HEK293 (cell line): Measurements from ENCODE around the gene SMPX.

Source experiments
- CTCF ChIA-PET: fragments of 350-600 bp; formaldehyde crosslinking; extraction: SDS; loops from one replicate; lab custom pipeline; 2021; ENCODE audit warnings: antibody characterized with exemption; lab: Yijun Ruan, JAX
- POLR2A ChIA-PET: fragments of 300-600 bp; formaldehyde crosslinking; extraction: SDS; loops from one replicate; lab custom pipeline; 2020; ENCODE audit warnings: antibody characterized with exemption, inconsistent platforms; lab: Yijun Ruan, JAX
- H3K27ac ChIP-seq: fragments of 200-500 bp; sonication (Bioruptor generic); 2 replicates; pipeline ENCODE4 v1.5.1; 2014; ENCODE audit warnings: low read depth, low read length, control low read depth, inconsistent platforms; ENCODE audit errors: extremely low read depth
- H3K36me3 ChIP-seq, 2 experiments: fragments of 200-500 bp in 1 of 2; sonication (Bioruptor generic) in 1 of 2; 1 replicate in 1 of 2; 2 replicates in 1 of 2; pipeline ENCODE4 v1.5.1; 2014 to 2017; ENCODE audit warnings: inconsistent platforms in 2 of 2, low read length in 2 of 2; ENCODE audit not compliant: control insufficient read depth in 2 of 2, insufficient read depth in 1 of 2
- H3K4me1 ChIP-seq: fragments of 200-500 bp; sonication (Bioruptor generic); 2 replicates; pipeline ENCODE4 v1.5.1; 2014; ENCODE audit warnings: mild to moderate bottlenecking, low read length, inconsistent platforms; ENCODE audit not compliant: control insufficient read depth, insufficient read depth
- H3K4me3 ChIP-seq: 2 replicates; pipeline ENCODE4 v1.5.1; 2011; ENCODE audit warnings: low read depth, mild to moderate bottlenecking, control low read depth, low read length, moderate library complexity
- H3K9me3 ChIP-seq: fragments of 200-500 bp; sonication (Bioruptor generic); 2 replicates; pipeline ENCODE4 v1.5.1; 2014; ENCODE audit warnings: low read depth, low read length, inconsistent platforms; ENCODE audit not compliant: control insufficient read depth, insufficient read depth
- EGR2 ChIP-seq: fragments of 450-650 bp; formaldehyde crosslinking; IDR thresholded peaks from 2 replicates; pipeline ENCODE4 v1.5.1; 2016; ENCODE audit warnings: low read depth, missing biosample characterization, missing genetic modification characterization
- FEZF1 ChIP-seq: fragments of 450-650 bp; formaldehyde crosslinking; IDR thresholded peaks from 2 replicates; pipeline ENCODE4 v1.5.1; 2016; ENCODE audit warnings: missing biosample characterization, missing genetic modification characterization
- SCRT1 ChIP-seq: fragments of 450-650 bp; formaldehyde crosslinking; IDR thresholded peaks from 2 replicates; pipeline ENCODE4 v1.5.1; 2016; ENCODE audit warnings: missing biosample characterization, missing genetic modification characterization, borderline replicate concordance
- SP3 ChIP-seq: fragments of 450-650 bp; formaldehyde crosslinking; IDR thresholded peaks from 2 replicates; pipeline ENCODE4 v1.5.1; 2016; ENCODE audit warnings: missing biosample characterization, missing genetic modification characterization
- ZNF112 ChIP-seq: fragments of 450-650 bp; formaldehyde crosslinking; IDR thresholded peaks from 2 replicates; pipeline ENCODE4 v1.5.0; 2017; ENCODE audit warnings: missing biosample characterization, missing genetic modification characterization
- ZNF19 ChIP-seq: fragments of 450-650 bp; formaldehyde crosslinking; IDR thresholded peaks from 2 replicates; pipeline ENCODE4; 2016; ENCODE audit warnings: missing biosample characterization, missing genetic modification characterization, low read depth
- ZNF26 ChIP-seq: fragments of 450-650 bp; formaldehyde crosslinking; IDR thresholded peaks from 2 replicates; pipeline ENCODE4 v1.5.1; 2016; ENCODE audit warnings: missing biosample characterization, missing genetic modification characterization
- ZNF391 ChIP-seq: fragments of 450-650 bp; formaldehyde crosslinking; IDR thresholded peaks from 2 replicates; pipeline ENCODE4 v1.5.1; 2016; ENCODE audit warnings: low read depth, missing biosample characterization, missing genetic modification characterization, borderline replicate concordance
- ZNF48 ChIP-seq: fragments of 450-650 bp; formaldehyde crosslinking; IDR thresholded peaks from 2 replicates; pipeline ENCODE4 v1.5.1; 2016; ENCODE audit warnings: missing biosample characterization, missing genetic modification characterization
- ZNF521 ChIP-seq: fragments of 450-650 bp; formaldehyde crosslinking; IDR thresholded peaks from 2 replicates; pipeline ENCODE4 v1.5.1; 2017; ENCODE audit warnings: missing biosample characterization, mild to moderate bottlenecking, missing genetic modification characterization
- ZNF610 ChIP-seq: fragments of 450-650 bp; formaldehyde crosslinking; IDR thresholded peaks from 2 replicates; pipeline ENCODE4 v1.5.1; 2016; ENCODE audit warnings: missing biosample characterization, missing genetic modification characterization, borderline replicate concordance
- ZNF654 ChIP-seq: fragments of 450-650 bp; formaldehyde crosslinking; IDR thresholded peaks from 2 replicates; pipeline ENCODE4 v1.5.1; 2016; ENCODE audit warnings: low read depth, missing biosample characterization, missing genetic modification characterization
- ZNF658 ChIP-seq: fragments of 450-650 bp; formaldehyde crosslinking; IDR thresholded peaks from 2 replicates; pipeline ENCODE4; 2016; ENCODE audit warnings: missing biosample characterization, missing genetic modification characterization
- TF ChIP-seq, protein P1 (sequence below): fragments of 450-650 bp; formaldehyde crosslinking; IDR thresholded peaks from 2 replicates; pipeline ENCODE4 v1.5.1; 2016; ENCODE audit warnings: missing biosample characterization, missing genetic modification characterization

Gene SMPX

GRCh38 chrX:21747558-21747957, 10.4 kb downstream of the SMPX start:
- Histone ChIP-seq H3K4me3 (no peak overlapping the region), H3K9me3 (no peaks in the 10 kb centered on the region), H3K36me3 (no peaks in the 10 kb centered on the region), H3K27ac (no peak overlapping the region), H3K4me1 (0 out of 2 replicates have a peak, but pooled peaks cover 3% of the 10 kb centered on the region)
- POLR2A ChIA-PET = no interaction called here
- CTCF ChIA-PET = interaction anchor here (1.6 to 3.0 kb wide), 4 partner anchors 8 to 23 kb away, joined by 4 to 21 read pairs (median 7); partner anchors contain the start of gene SMPX
- no peak for TF ChIP-seq ZNF610 (tag by site-specific recombination)
- TF ChIP-seq, protein P1, sequence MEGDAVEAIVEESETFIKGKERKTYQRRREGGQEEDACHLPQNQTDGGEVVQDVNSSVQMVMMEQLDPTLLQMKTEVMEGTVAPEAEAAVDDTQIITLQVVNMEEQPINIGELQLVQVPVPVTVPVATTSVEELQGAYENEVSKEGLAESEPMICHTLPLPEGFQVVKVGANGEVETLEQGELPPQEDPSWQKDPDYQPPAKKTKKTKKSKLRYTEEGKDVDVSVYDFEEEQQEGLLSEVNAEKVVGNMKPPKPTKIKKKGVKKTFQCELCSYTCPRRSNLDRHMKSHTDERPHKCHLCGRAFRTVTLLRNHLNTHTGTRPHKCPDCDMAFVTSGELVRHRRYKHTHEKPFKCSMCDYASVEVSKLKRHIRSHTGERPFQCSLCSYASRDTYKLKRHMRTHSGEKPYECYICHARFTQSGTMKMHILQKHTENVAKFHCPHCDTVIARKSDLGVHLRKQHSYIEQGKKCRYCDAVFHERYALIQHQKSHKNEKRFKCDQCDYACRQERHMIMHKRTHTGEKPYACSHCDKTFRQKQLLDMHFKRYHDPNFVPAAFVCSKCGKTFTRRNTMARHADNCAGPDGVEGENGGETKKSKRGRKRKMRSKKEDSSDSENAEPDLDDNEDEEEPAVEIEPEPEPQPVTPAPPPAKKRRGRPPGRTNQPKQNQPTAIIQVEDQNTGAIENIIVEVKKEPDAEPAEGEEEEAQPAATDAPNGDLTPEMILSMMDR (tag by site-specific recombination) = no peak

GRCh38 chrX:21745756-21746155, 12.2 kb downstream of the SMPX start:
- CTCF ChIA-PET = interaction anchor here (0.6 to 3.0 kb wide), 16 partner anchors 9 to 1256 kb away, joined by 3 to 21 read pairs (median 4); partner anchors contain the start of gene SMPX
- H3K9me3 ChIP-seq = no peaks in the 10 kb centered on the region
- POLR2A ChIA-PET = interaction anchor here (0.7 kb wide), 1 partner anchor 93 kb away, joined by 3 read pairs; the partner anchor contains the start of gene MBTPS2

GRCh38 chrX:21744721-21745120, 13.2 kb downstream of the SMPX start:
- Histone ChIP-seq H3K4me1 (peaks cover 9% of the 10 kb centered on the region), H3K27ac (no peak overlapping the region), H3K4me3 (no peak overlapping the region)
- POLR2A ChIA-PET = no interaction called here
- CTCF ChIA-PET = interaction anchor here (1.0 to 3.0 kb wide), 7 partner anchors 12 to 1215 kb away, joined by 3 to 21 read pairs (median 6); partner anchors contain the start of gene SMPX
- TF ChIP-seq ZNF48 (tag by site-specific recombination) = no peak
- no peak for TF ChIP-seq SCRT1 (tag by site-specific recombination)
- no peak for TF ChIP-seq ZNF19 (tag by site-specific recombination)
- no peak for TF ChIP-seq ZNF658 (tag by site-specific recombination)
- TF ChIP-seq EGR2 = no peak
- TF ChIP-seq FEZF1 (tag by site-specific recombination) = no peak
- no peak for TF ChIP-seq SP3
- TF ChIP-seq ZNF521 (tag by site-specific recombination) = no peak
- TF ChIP-seq ZNF26 (tag by site-specific recombination) = no peak
- TF ChIP-seq, all 188 proteins: peak for 0
- Histone ChIP-seq H3K36me3 (no peaks in the 10 kb centered on the region), H3K9me3 (no peaks in the 10 kb centered on the region)

More at GRCh38 chrX:21745756-21746155, 12.2 kb downstream of the SMPX start:
- TF ChIP-seq ZNF391 (tag by site-specific recombination) (no peak), ZNF654 (tag by site-specific recombination) (peak; percentile 37), ZNF112 (tag by site-specific recombination) (no peak)
- TF ChIP-seq, all 188 proteins: peak for 1
- no peak overlapping the region for H3K27ac ChIP-seq
- no peak overlapping the region for H3K4me3 ChIP-seq
- H3K36me3 ChIP-seq = no peaks in the 10 kb centered on the region
- H3K4me1 ChIP-seq = peaks cover 5% of the 10 kb centered on the region

DNA sequence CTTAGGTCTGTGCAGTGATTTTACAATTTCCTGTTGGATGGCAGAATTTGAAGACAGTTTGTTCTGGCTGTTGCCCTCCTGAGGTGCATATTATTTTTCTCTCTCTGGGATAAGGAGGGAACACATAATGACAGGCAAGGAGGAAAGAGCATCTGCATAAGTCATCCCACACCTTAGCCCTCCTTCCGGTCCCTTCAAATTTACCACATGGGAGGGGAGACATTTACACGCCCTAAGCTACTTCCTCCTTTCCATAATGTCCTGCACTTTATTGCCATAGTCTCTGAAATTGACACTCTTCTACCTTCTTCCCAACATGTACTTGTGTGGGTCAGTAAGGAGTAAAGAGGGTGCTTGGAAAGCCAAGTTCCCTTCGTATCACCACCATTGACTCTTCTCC, 13.9 kb downstream of the SMPX start:
- H3K9me3 ChIP-seq = no peaks in the 10 kb centered on the region
- CTCF ChIA-PET = interaction anchor here (0.6 to 0.8 kb wide), 2 partner anchors 8 to 1711 kb away, joined by 3 to 4 read pairs; no protein-coding TSS in a partner anchor
- POLR2A ChIA-PET = no interaction called here

More for the DNA sequence above, 13.9 kb downstream of the SMPX start:
- no peak overlapping the region for H3K4me3 ChIP-seq
- TF ChIP-seq ZNF26 (tag by site-specific recombination) = no peak
- peaks cover 14% of the 10 kb centered on the region for H3K4me1 ChIP-seq
- no peaks in the 10 kb centered on the region for H3K36me3 ChIP-seq
- no peak overlapping the region for H3K27ac ChIP-seq
